NB4 (cell line): ENCODE data around the gene B4GALT2.

ENCODE experiments used
- CTCF ChIP-seq: IDR thresholded peaks from one replicate; pipeline ENCODE4 v1.5.1; 2012; ENCODE audit warnings: low read depth, low read length
- MAX ChIP-seq: IDR thresholded peaks from 2 replicates; pipeline ENCODE4 v1.6.1; 2011; ENCODE audit warnings: low read depth, low read length
- MYC ChIP-seq: IDR thresholded peaks from 2 replicates; pipeline ENCODE4 v1.6.1; 2011; ENCODE audit warnings: low read depth, low read length
- POLR2A ChIP-seq: IDR thresholded peaks from 2 replicates; pipeline ENCODE4 v1.6.1; 2011; ENCODE audit warnings: mild to moderate bottlenecking; ENCODE audit not compliant: insufficient read length; ENCODE audit errors: extremely low read depth

DNA sequence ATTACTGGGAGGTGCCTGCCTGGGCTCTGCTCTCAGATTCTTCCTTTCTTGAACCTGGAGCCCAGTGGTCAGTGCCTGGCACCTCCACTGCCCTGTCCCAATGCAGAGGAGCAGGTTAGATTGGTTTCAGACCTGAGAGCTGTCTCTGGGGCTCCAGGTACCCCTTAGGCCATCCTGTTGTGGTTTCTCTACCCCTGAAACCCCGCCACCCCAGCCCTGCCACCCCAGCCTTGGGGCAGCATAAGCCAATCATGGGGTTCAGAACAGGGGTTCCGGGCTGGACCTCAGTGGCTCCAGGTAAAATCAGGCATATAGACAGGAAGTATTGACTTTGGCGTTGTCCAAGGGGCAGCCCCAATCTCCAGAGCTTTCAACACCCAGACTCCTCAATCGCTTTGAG is 55.4 kb downstream of the B4GALT2 start:
- TF ChIP-seq POLR2A, result no peak
- TF ChIP-seq CTCF, result no peak
- no peak for TF ChIP-seq MAX
- no peak for TF ChIP-seq MYC
